ENCODE results near the gene GRID2. TPM values are rescaled to one million over a fixed set of nuclear protein-coding genes. Genes with fewer than 3 reads are reported as not detected.
"Not testable (repeated sequence)": the region's sequence is repeated elsewhere in the genome, so short reads cannot be mapped to it uniquely, and the experiment has no call there.

Gene GRID2
- polyA plus RNA-seq, 1 donor (not counting 4 experiments of a cell fraction or from before 2014, with no cell fraction given) = not detected

DNA sequence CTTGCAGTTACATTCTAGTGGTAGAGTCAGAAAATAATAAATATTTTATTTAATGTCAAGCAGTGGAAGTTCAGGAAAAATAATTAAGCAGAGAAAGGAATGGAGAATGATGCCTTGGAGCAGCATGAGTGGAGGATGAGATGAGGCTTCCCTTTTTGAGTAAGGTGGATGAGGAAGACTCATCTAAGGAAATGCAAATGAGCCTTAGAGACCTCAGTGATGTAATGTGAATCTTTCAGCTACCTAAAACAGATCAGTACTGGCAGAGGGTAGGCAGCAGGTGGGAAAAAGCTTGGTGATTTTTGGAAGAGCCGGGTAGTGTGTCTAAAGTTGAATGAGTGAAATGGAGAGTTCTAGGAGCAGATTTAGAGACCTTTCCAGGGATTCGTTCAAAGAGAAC is 118.2 kb downstream of the GRID2 start:
- no peak for DNase-seq (ENCODE audit: low read depth, low spot score)
- no peaks in the 10 kb centered on the region for H3K27me3 ChIP-seq (ENCODE audit: control insufficient read depth, extremely low read depth, insufficient read depth, low read length)
- H3K4me2 ChIP-seq (ENCODE audit: control insufficient read depth, extremely low read depth, insufficient read depth, low read depth, low read length) = no peak overlapping the region
- dilution Hi-C loops (cut with MboI; ENCODE audit: extremely low pct_ligation_motif_present, low sequenced_read_pairs) = no loop called here
- no peak overlapping the region for H3K4me3 ChIP-seq (ENCODE audit: control insufficient read depth in 2 of 3, extremely low read depth in 1 of 3, insufficient read depth in 2 of 3, low read depth in 1 of 3, low read length in 3 of 3)
- TF ChIP-seq, protein P1, sequence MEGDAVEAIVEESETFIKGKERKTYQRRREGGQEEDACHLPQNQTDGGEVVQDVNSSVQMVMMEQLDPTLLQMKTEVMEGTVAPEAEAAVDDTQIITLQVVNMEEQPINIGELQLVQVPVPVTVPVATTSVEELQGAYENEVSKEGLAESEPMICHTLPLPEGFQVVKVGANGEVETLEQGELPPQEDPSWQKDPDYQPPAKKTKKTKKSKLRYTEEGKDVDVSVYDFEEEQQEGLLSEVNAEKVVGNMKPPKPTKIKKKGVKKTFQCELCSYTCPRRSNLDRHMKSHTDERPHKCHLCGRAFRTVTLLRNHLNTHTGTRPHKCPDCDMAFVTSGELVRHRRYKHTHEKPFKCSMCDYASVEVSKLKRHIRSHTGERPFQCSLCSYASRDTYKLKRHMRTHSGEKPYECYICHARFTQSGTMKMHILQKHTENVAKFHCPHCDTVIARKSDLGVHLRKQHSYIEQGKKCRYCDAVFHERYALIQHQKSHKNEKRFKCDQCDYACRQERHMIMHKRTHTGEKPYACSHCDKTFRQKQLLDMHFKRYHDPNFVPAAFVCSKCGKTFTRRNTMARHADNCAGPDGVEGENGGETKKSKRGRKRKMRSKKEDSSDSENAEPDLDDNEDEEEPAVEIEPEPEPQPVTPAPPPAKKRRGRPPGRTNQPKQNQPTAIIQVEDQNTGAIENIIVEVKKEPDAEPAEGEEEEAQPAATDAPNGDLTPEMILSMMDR (optimal IDR thresholded peaks at IDR 0.05 in 1 of 3, IDR thresholded peaks at IDR 0.05 in 1 of 3, conservative IDR thresholded peaks at IDR 0.05 in 1 of 3; ENCODE audit: extremely low read depth in 1 of 3, insufficient read depth in 2 of 3, low read length in 3 of 3) = no peak
- no peak for TF ChIP-seq EZH2 (IDR thresholded peaks at IDR 0.05; ENCODE audit: low read length)
- H3K4me1 ChIP-seq (ENCODE audit: control insufficient read depth, extremely low read depth, insufficient read depth, low read length) = no peaks in the 10 kb centered on the region
- H3K27ac ChIP-seq (ENCODE audit: control insufficient read depth, insufficient read depth, low read length) = no peak overlapping the region
- no peaks in the 10 kb centered on the region for H3K79me2 ChIP-seq (ENCODE audit: control insufficient read depth, insufficient read depth, low read length)
- FAIRE-seq = no peak
- H2AFZ ChIP-seq (ENCODE audit: control insufficient read depth, low read length) = no peak overlapping the region
- H4K20me1 ChIP-seq (ENCODE audit: control insufficient read depth, extremely low read depth, insufficient read depth, low read length) = no peaks in the 10 kb centered on the region
- no peaks in the 10 kb centered on the region for H3K9me1 ChIP-seq (ENCODE audit: control insufficient read depth, extremely low read depth, insufficient read depth, low read length)
- H3K9ac ChIP-seq (ENCODE audit: control insufficient read depth, extremely low read depth, insufficient read depth, low read length) = no peak overlapping the region
- no peaks in the 10 kb centered on the region for H3K36me3 ChIP-seq (ENCODE audit: control insufficient read depth in 2 of 2, extremely low read depth in 1 of 2, insufficient read depth in 2 of 2, low read length in 2 of 2)
- no peaks in the 10 kb centered on the region for H3K9me3 ChIP-seq (ENCODE audit: control insufficient read depth, low read depth, low read length)

DNA sequence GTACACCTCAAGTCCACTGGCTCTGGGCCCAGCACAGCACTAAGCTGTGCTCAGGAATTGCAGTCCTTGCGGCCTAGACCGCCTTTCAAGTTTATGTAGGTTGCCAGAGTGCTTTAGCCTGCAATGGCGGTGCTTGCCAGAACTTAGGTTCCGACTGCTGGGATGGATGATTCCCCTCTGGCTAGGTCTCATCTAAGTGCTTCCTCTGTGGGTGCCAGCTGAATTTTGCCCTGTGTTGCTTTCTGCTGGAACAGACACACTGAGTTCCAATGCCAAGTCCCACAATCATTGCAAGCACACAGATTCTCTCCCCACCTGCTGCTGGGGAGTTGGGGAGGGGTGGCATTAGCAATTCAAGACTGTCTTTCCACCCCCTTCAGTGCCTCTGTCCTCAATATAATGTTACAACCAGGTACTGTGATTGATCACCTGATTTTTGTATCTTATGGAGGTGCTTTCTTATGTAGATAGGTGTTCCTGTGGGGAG is 129.5 kb downstream of the GRID2 start:
- H4K20me1 ChIP-seq (ENCODE audit: control insufficient read depth, extremely low read depth, insufficient read depth, low read length) = no peaks in the 10 kb centered on the region
- H3K9me1 ChIP-seq (ENCODE audit: control insufficient read depth, extremely low read depth, insufficient read depth, low read length) = no peaks in the 10 kb centered on the region
- DNase-seq (ENCODE audit: low read depth, low spot score) (no peak), FAIRE-seq (no peak)
- H3K27me3 ChIP-seq (ENCODE audit: control insufficient read depth, extremely low read depth, insufficient read depth, low read length) = no peaks in the 10 kb centered on the region
- no peaks in the 10 kb centered on the region for H3K9me3 ChIP-seq (ENCODE audit: control insufficient read depth, low read depth, low read length)
- no peaks in the 10 kb centered on the region for H3K4me1 ChIP-seq (ENCODE audit: control insufficient read depth, extremely low read depth, insufficient read depth, low read length)
- no peak overlapping the region for H3K4me2 ChIP-seq (ENCODE audit: control insufficient read depth, extremely low read depth, insufficient read depth, low read depth, low read length)
- no peak overlapping the region for H3K9ac ChIP-seq (ENCODE audit: control insufficient read depth, extremely low read depth, insufficient read depth, low read length)
- H2AFZ ChIP-seq (ENCODE audit: control insufficient read depth, low read length) = no peak overlapping the region
- H3K27ac ChIP-seq (ENCODE audit: control insufficient read depth, insufficient read depth, low read length) = no peak overlapping the region
- H3K79me2 ChIP-seq (ENCODE audit: control insufficient read depth, insufficient read depth, low read length) = no peaks in the 10 kb centered on the region
- TF ChIP-seq EZH2 (IDR thresholded peaks at IDR 0.05; ENCODE audit: low read length) = no peak
- TF ChIP-seq, protein P1 (optimal IDR thresholded peaks at IDR 0.05 in 1 of 3, IDR thresholded peaks at IDR 0.05 in 1 of 3, conservative IDR thresholded peaks at IDR 0.05 in 1 of 3; ENCODE audit: extremely low read depth in 1 of 3, insufficient read depth in 2 of 3, low read length in 3 of 3) = no peak
- H3K4me3 ChIP-seq (ENCODE audit: control insufficient read depth in 2 of 3, extremely low read depth in 1 of 3, insufficient read depth in 2 of 3, low read depth in 1 of 3, low read length in 3 of 3) = no peak overlapping the region
- dilution Hi-C loops (cut with MboI; ENCODE audit: extremely low pct_ligation_motif_present, low sequenced_read_pairs) = no loop called here
- H3K36me3 ChIP-seq (ENCODE audit: control insufficient read depth in 2 of 2, extremely low read depth in 1 of 2, insufficient read depth in 2 of 2, low read length in 2 of 2) = no peaks in the 10 kb centered on the region

DNA sequence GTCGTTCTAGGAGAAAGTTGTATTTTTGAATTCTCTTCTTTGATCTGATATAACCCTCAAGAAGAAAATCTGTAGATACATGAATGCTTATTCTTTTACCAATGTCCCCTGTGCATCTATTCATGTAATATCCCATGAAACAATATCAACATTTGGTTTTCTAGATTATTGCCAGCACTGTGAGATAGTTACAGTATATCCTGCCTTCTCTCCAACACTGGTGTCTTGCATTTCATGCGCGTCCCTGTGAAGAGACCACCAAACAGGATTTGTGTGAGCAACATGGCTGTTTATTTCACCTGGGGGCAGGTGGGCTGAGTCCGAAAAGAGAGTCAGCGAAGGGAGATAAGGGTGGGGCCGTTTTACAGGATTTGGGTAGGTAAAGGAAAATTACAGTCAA is 135.0 kb downstream of the GRID2 start:
- dilution Hi-C loops (cut with MboI; ENCODE audit: extremely low pct_ligation_motif_present, low sequenced_read_pairs); H3K4me2 ChIP-seq (ENCODE audit: control insufficient read depth, extremely low read depth, insufficient read depth, low read depth, low read length); H3K9ac ChIP-seq (ENCODE audit: control insufficient read depth, extremely low read depth, insufficient read depth, low read length); H3K4me1 ChIP-seq (ENCODE audit: control insufficient read depth, extremely low read depth, insufficient read depth, low read length); H3K36me3 ChIP-seq (ENCODE audit: control insufficient read depth in 2 of 2, extremely low read depth in 1 of 2, insufficient read depth in 2 of 2, low read length in 2 of 2); H4K20me1 ChIP-seq (ENCODE audit: control insufficient read depth, extremely low read depth, insufficient read depth, low read length); H3K9me3 ChIP-seq (ENCODE audit: control insufficient read depth, low read depth, low read length); DNase-seq (ENCODE audit: low read depth, low spot score); H3K27ac ChIP-seq (ENCODE audit: control insufficient read depth, insufficient read depth, low read length); FAIRE-seq; H3K27me3 ChIP-seq (ENCODE audit: control insufficient read depth, extremely low read depth, insufficient read depth, low read length); H3K4me3 ChIP-seq (ENCODE audit: control insufficient read depth in 2 of 3, extremely low read depth in 1 of 3, insufficient read depth in 2 of 3, low read depth in 1 of 3, low read length in 3 of 3); H3K9me1 ChIP-seq (ENCODE audit: control insufficient read depth, extremely low read depth, insufficient read depth, low read length); H3K79me2 ChIP-seq (ENCODE audit: control insufficient read depth, insufficient read depth, low read length); H2AFZ ChIP-seq (ENCODE audit: control insufficient read depth, low read length): not testable (repeated sequence)

GRCh38 chr4:92442131-92442530 is 138.4 kb downstream of the GRID2 start:
- H3K4me2 ChIP-seq (ENCODE audit: control insufficient read depth, extremely low read depth, insufficient read depth, low read depth, low read length); H3K36me3 ChIP-seq (ENCODE audit: control insufficient read depth in 2 of 2, extremely low read depth in 1 of 2, insufficient read depth in 2 of 2, low read length in 2 of 2); H3K27ac ChIP-seq (ENCODE audit: control insufficient read depth, insufficient read depth, low read length); H3K4me3 ChIP-seq (ENCODE audit: control insufficient read depth in 2 of 3, extremely low read depth in 1 of 3, insufficient read depth in 2 of 3, low read depth in 1 of 3, low read length in 3 of 3); H3K9me1 ChIP-seq (ENCODE audit: control insufficient read depth, extremely low read depth, insufficient read depth, low read length); H4K20me1 ChIP-seq (ENCODE audit: control insufficient read depth, extremely low read depth, insufficient read depth, low read length); H3K79me2 ChIP-seq (ENCODE audit: control insufficient read depth, insufficient read depth, low read length); DNase-seq (ENCODE audit: low read depth, low spot score); FAIRE-seq; H3K4me1 ChIP-seq (ENCODE audit: control insufficient read depth, extremely low read depth, insufficient read depth, low read length); H3K9ac ChIP-seq (ENCODE audit: control insufficient read depth, extremely low read depth, insufficient read depth, low read length); H2AFZ ChIP-seq (ENCODE audit: control insufficient read depth, low read length); H3K27me3 ChIP-seq (ENCODE audit: control insufficient read depth, extremely low read depth, insufficient read depth, low read length); H3K9me3 ChIP-seq (ENCODE audit: control insufficient read depth, low read depth, low read length); dilution Hi-C loops (cut with MboI; ENCODE audit: extremely low pct_ligation_motif_present, low sequenced_read_pairs): not testable (repeated sequence)
